GM18499 (cell line): ENCODE measurements around the gene UCN3.
"Not testable (repeated sequence)": the region's sequence is repeated elsewhere in the genome, so short reads cannot be mapped to it uniquely, and the experiment has no call there.

Experiments used
- ATAC-seq: cut with Tn5 transposase; IDR thresholded peaks from one replicate; pipeline ENCODE4 v1.9.1; 2021; ENCODE audit warnings: moderate number of reproducible peaks; ENCODE audit not compliant: insufficient read depth, unreplicated experiment

Gene UCN3

GRCh38 chr10:5402798-5403197 is 38.0 kb downstream of the UCN3 start:
- ATAC-seq = no peak

GRCh38 chr10:5404208-5405041 is 39.7 kb downstream of the UCN3 start, which contains the start of gene TUBAL3:
TSS of gene TUBAL3 (minus strand) at chr10:5404828. CDS start at chr10:5404792, 36 bp downstream.
- ATAC-seq = no peak

- ATAC-seq = no peak
These were observed 42.2 kb downstream of the UCN3 start for GRCh38 chr10:5406918-5407317.

- ATAC-seq = not testable (repeated sequence)
These were observed 46.0 kb downstream of the UCN3 start for GRCh38 chr10:5410787-5411186.

GRCh38 chr10:5411941-5412276 is 47.1 kb downstream of the UCN3 start:
- no peak for ATAC-seq

GRCh38 chr10:5412277-5412941 is 47.6 kb downstream of the UCN3 start, which contains the start of gene NET1:
TSS of gene NET1 (plus strand) at chr10:5412557. CDS start at chr10:5412693, 136 bp downstream.
- ATAC-seq = peak; percentile 74

- no peak for ATAC-seq
These were observed 48.5 kb downstream of the UCN3 start for GRCh38 chr10:5413012-5413938.

- no peak for ATAC-seq
These were observed 52.2 kb downstream of the UCN3 start for GRCh38 chr10:5416981-5417380.

- ATAC-seq = no peak
These were observed 53.8 kb downstream of the UCN3 start for GRCh38 chr10:5418584-5418983.

GRCh38 chr10:5419466-5420094 is 54.8 kb downstream of the UCN3 start:
- ATAC-seq = no peak

- ATAC-seq = no peak
These were observed 59.0 kb downstream of the UCN3 start for GRCh38 chr10:5423771-5424170.
